Epithelial cell of umbilical artery (primary cell): Measurements from ENCODE around the gene TMEM198. TPM values are rescaled to one million over a fixed set of nuclear protein-coding genes. Genes with fewer than 3 reads are reported as not detected.

Source experiments
- total RNA-seq: library from RNA; depleted of rRNA; stranded (reverse); fragments of >200 nt; gene quantifications from 2 replicates; pipeline ENCODE4 v1.2.3, GENCODE V29; 2014

Gene TMEM198
- not detected in 2 replicates for total RNA-seq

GRCh38 chr2:219543596-219544358 is at the start of gene TMEM198, which contains the start of gene CHPF:
TMEM198 (plus strand) TSS chr2:219544028; CDS start chr2:219544728, 700 bp downstream.
CHPF (minus strand) TSS chr2:219543809; CDS start chr2:219543538, 271 bp downstream.

GRCh38 chr2:219498280-219499057 is 45.4 kb upstream of the TMEM198 start, which contains the start of gene GMPPA:
GMPPA (plus strand) TSS chr2:219498891; CDS start chr2:219499976, 1,085 bp downstream.

GRCh38 chr2:219514196-219514761 is 29.5 kb upstream of the TMEM198 start, which contains the start of gene ASIC4:
ASIC4 (plus strand) TSS chr2:219514482; CDS start chr2:219514725, 243 bp downstream.

GRCh38 chr2:219571311-219572236 is 27.7 kb downstream of the TMEM198 start, which contains the start of gene OBSL1:
OBSL1 (minus strand) TSS chr2:219571539; CDS start chr2:219571232, 307 bp downstream.

GRCh38 chr2:219572237-219573001 is 28.6 kb downstream of the TMEM198 start, which contains the start of gene INHA:
INHA (plus strand) TSS chr2:219572310; CDS start chr2:219572375, 65 bp downstream.

GRCh38 chr2:219597552-219598307 is 53.9 kb downstream of the TMEM198 start, which contains the start of gene STK11IP:
STK11IP (plus strand) TSS chr2:219597857; CDS start chr2:219598120, 263 bp downstream.

Other genes with a start within 250 kb of the TMEM198 start
- gene PTPRN, start 234.6 kb upstream of the TMEM198 start, total RNA-seq: under 0.01 and 1.5 TPM in 2 replicates
- gene RESP18, start 211.3 kb upstream of the TMEM198 start, total RNA-seq: not detected in 2 replicates
- 47.4 and 60.8 TPM in 2 replicates for gene DNPEP, start 156.1 kb upstream of the TMEM198 start, total RNA-seq
- gene DES, start 125.7 kb upstream of the TMEM198 start, total RNA-seq: under 0.01 and 1.2 TPM in 2 replicates
- gene SPEG, start 109.2 kb upstream of the TMEM198 start, total RNA-seq: 0.30 and 0.32 TPM in 2 replicates
- 39.3 and 46.4 TPM in 2 replicates for gene GMPPA, start 45.1 kb upstream of the TMEM198 start, total RNA-seq
- not detected in 2 replicates for gene ASIC4, start 29.5 kb upstream of the TMEM198 start, total RNA-seq
- 0.97 and 5.5 TPM in 2 replicates for gene CHPF, start 219 bp upstream of the TMEM198 start, total RNA-seq
- gene OBSL1, start 27.5 kb downstream of the TMEM198 start, total RNA-seq: 13.0 and 13.2 TPM in 2 replicates
- gene INHA, start 28.3 kb downstream of the TMEM198 start, total RNA-seq: not detected in 2 replicates
- 5.8 and 7.3 TPM in 2 replicates for gene STK11IP, start 53.8 kb downstream of the TMEM198 start, total RNA-seq
- gene SLC4A3, start 83.6 kb downstream of the TMEM198 start, total RNA-seq: under 0.01 TPM in 1 of 2 replicates, not detected in the other